ENCODE data around the gene MLKL.

Gene MLKL

DNA sequence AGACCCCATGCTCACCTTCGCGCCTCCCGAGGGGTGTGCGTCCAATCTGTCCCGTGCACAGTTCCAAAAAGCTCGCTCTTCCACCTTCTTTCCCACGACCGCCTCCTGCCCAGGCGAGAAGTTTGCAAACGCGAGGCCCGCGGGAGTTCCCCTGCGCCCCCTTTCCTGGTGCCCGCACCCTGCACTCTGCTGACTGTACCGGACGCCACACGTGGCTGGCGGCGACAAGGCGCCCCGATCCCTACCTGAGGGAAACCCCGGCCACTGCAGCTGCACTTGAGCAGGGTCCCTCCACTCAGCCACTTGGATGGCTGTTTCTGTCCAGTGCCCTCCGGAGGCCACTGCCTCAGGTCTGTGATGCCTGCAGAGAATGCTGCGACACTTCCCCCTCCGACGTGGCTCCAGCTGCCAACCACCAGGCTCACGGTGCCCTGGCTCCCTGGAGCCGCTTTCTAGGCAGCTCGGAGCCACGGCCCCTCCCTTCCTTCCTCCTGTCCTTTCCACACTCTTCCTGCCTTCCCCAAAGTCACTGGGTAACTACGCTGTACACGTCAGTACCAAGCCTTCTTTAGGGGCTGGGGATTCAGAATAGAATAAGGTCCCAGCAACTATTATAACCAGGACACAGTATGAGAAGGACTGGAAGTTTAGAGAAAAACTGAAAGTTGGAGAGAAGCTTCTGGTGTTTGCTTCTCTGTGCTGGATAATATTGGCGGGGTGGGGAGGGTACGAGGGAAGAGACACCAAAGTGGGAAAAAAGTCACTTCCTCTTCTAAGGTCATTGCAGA lies at the start of gene MLKL:
MLKL (minus strand) TSS at position 425 of the 788 bp plus-strand sequence. CDS start 5,105 bp downstream, outside the sequence.
- peak; percentile 73 for DNase-seq (ENCODE audit: low read depth)

DNA sequence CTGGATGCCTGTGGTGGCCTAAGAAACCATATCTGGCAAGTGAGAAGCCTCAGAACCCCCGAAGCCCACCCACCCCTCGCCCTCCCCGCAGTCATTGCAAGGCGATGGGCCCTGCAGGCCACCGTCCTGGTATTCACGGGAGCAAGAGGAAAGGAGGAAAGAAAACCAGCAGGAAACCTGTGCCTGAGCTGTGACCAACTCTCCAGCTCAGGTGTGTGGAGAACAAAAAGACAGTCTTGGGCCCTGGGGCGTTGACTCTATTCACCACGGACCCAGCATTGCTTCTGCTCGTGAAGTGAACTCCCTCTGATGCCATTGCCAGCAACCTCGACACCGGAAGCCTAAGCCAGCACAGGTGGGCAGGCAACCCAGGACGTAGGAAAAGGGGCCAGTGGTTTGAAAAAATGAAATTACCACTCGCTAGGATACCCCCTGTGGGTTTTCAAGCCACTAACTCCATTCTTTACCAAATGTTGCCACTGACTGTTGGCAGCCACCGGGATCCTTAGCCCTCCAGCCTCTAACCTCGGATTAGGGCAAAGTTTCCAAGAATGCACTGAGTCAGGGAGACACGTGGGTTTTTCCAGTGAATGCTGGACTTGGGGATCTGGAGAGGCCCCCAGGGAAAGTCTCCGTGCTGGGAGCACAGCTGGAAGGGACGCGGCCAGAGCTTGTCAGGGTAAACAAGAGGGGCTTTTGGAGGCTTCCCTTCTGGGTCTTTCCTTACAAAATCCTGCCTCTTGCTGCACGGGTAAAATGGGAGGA lies 48.8 kb upstream of the MLKL start:
- DNase-seq (ENCODE audit: low read depth): no peak

DNA sequence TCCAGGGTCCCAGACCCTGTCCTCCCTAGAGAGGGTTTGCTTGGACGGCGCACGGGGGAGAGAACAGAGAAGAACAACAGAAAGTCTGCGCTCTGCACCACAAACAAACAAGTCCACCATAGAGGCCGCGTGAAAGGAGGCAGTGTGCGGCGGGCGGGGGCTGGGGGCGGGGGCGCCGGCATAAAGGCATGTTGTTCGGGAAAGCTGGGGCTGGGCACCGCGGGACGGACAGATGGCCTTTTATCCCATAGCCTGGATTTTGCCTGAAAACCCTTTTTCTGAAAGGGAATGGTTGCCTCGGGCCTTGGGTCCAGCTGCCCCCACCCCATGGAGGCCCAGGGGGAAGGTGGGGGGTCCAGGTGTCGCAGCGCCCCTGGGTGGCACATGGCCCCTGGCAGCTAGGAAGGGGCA lies 48.0 kb upstream of the MLKL start:
- DNase-seq (ENCODE audit: low read depth): no peak

DNA sequence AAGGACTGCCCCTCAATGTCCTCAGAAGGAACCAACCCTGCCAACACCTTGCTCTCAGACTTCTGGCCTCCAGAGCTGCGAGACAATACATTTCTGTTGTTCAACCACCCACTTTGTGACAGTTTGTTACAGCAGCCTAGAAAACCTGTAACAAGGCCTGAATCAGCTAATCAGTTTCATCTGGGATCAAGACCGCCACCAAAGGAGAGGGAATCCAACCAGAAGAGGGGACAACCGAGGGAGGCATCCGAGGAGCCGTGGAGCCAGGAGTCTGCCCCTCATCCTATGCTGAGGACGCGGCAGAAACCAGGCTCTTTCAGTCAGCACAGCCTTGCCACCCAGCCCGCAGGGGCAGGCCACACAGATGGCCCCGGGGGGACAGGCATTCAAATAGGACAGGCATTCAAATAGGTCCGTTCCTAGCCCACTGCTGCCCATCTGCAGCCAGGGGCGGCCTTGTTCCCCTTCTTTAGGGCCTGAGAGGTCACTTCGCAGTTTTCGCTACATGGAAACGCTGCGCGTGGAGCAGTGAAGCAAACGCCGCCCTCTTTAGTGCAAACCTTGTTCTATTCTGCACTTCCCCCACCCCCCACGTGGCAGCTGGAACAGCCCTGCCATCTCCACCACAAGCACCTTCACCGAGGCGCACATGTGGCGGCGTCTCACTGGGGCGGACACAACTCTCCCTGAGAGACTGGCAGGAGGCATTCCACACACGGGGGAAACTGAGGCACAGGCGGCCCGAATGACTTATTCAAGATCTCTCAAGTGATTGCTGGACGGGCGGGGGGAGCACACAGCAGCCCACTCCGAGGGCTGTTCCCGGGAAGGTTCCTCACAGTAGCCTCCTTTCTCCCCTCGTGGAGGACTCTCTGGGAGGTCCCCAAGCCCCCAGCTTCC lies 47.3 kb upstream of the MLKL start:
- no peak for DNase-seq (ENCODE audit: low read depth)

DNA sequence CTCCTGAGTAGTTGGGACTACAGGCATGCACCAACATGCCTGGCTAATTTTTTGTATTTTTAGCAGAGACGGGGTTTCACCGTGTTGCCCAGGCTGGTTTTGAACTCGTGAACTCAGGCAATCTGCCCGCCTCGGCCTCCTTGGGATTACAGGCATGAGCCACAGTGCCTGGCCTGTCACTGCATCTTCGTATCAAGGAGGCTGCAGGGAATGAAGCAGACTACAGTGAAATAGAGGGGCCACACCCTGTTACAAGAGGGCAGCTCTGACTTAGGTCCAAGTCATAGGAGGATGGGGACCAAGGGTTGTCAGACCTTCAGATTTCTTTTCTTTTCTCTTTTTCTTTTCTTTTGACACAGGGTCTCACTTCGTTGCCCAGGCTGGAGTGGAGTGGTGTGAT lies 45.3 kb upstream of the MLKL start:
- no peak for DNase-seq (ENCODE audit: low read depth)

DNA sequence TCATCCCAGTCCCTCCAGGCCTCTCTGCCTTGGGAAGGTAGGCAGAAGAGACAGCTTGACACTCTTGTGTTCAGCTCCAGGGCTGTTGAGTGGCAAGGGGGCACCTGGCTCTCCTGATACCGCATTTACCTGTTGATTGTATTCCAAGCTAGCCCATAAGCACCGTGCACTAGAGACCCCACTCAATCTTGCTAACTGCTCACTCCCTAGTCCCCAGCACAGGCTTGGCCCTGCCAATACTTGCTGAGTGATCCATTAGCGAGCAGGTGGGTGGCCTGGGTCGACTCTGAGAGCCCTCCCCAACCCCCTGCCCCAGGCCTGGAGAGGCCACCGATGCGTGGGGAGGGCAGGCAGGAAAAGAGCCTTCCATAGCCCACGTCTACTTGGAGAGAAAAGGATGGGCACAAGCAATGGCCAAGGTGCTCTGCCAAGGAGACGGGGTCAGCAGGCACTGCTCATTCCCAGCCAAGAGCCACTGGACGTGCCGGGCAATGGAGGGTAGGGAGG lies 44.5 kb upstream of the MLKL start:
- no peak for DNase-seq (ENCODE audit: low read depth)

DNA sequence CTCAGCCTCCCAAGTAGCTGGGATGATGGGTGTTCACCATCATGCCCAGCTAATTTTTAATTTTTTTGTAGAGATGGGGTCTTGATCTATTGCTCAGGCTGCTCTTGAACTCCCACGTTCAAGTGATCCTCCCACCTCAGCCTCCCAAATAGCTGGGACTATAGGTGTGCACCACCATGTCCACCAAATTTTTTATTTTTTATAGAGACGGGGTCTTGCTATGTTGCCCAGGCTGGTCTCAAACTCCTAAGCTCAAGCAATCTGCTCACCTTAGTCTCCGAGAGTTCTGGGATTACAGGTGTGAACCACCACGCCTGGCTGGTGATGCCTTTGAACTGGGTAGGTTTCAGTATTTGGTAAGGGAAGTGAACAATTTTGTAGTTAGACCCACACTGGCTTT lies 43.9 kb upstream of the MLKL start:
- no peak for DNase-seq (ENCODE audit: low read depth)

DNA sequence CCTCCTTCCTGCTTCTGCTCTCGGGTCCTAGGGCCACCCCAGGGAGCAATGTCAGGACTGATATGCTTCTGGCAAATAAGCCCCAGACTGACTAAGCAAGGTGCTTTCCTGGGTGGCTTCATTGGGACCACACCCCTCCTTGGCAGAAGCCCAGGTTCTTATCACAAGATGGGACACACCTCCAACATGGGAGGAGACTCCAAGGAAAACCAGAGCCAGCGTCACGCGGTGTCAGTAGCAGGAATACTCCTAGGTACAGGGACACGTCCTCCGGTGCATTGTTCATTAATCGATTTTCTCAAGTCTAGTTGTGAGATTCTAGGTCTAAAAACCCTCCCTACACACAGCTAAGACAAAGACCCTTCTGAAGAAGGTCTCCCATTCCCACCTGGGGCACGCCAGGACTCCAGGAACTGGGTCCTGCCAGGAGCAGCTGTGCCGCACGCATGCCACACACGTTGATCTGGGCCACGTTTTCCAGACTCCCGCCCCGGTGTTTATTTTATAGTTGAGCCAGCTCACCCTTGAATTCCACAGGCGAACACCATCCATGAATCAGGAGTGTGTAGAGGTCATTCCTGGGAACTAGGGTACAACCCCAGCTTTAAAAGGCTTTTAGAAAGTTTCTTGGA lies 43.1 kb upstream of the MLKL start:
- DNase-seq (ENCODE audit: low read depth): peak; percentile 90

DNA sequence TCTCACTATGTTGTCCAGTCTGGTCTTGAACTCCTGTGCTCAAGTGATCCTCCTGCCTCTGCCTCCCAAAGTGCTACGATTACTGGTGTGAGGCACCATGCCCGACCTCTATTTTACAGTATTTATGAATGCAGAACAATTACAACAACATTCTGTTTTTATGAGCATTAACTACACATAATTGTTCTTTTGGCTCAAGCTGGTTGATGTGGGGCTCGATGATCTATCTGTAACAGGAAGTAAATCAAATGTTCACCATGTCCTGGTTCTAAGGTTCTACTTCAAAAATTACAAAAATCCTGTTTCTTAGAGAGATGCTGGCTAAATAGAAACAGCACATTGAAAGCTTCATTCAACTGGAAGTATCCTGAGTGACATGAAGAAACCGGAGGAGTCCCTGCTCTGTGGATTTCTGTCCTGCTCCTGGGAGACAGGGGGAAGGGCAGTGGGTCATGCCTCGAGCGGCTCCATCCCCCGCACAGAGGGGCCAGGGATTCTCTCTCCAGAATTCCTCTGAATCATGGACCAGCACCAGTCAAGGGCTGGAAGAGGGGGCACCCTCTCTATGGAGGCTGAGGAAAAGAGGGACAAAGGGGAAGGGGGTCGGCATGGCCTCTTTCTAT lies 42.5 kb upstream of the MLKL start:
- no peak for DNase-seq (ENCODE audit: low read depth)

DNA sequence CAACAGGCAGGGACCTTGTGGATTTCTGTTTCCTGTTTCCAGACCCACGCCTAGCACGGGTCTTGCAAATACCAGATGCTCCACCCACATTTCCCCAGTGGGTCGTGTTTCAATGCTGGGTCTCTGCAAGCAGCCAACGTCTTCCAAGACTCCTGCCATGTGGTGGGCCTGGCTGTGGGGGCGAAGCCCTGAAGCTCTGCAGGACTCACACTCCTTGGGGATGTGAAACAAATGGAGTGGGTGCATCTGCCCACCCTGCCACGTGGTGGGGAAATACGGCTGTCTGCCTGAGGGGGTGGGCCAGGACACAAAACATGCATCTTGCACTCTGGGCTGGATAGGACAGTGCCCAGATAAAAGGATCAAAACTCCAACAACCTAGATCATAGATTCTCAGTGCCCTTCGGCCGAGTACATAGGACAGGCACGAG lies 41.4 kb upstream of the MLKL start:
- no peak for DNase-seq (ENCODE audit: low read depth)

DNA sequence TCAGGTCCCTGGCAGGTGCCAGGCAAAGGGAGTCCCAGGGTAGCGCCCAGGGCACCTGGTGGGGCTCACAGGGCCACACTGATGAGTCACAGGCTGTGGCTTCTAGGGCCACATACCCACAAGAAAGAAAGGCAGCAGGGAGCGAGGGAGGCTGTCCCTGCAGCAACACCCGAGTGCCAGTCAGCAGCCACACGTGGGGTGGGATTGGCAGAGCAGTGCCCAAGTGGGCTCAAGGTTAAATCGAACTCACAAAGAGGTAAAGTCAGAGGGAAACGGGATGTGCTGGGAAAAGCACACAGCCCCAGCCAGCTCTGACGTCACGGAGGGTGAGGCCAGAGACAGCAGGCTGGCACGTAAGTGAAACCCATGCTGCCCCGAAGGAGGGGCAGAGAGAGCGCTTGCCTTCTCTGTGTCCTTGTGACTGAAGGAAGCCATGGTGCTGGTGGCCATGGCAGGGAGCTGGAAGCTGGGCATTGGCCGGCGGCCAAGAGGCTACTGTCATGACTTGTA lies 40.2 kb upstream of the MLKL start:
- no peak for DNase-seq (ENCODE audit: low read depth)

DNA sequence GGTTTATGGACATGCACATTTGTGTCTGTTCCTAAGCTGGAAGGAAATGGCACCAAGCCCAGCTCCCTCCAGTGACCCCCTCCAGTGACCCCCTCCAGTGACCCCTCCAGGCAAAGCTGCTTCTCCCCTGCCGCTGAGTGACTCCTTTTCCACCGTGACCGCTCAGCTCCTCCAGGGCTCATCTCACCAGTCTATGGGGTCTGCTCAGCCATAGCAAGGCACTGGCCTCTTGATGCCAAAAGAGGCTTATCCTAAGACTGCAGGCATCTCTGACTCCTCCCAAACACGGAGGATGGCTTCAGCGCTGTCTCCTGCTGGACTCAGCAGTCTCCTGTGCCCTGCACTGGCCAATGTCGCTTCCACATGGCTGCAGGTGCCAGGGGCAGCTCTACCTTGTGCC lies 38.6 kb upstream of the MLKL start:
- no peak for DNase-seq (ENCODE audit: low read depth)

DNA sequence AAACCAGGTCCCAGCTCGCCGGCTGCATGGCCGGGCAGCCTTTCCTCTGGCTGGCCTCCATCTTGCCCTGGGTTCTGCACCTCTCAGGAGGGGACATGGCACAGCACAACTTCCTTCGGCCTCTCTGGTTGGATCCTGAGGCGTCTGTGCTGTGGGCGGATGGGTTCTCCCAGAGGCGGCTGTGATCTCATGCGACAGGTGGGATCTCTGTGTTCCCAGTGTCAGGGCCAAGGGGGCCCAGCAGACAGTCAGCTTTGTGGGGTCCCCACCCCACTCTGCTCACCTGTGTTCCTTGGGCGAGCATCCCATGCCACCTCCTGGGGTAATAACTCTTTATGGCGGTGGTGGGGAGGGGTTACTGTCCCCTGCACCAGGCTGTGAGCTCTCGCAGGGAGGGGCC lies 38.2 kb upstream of the MLKL start:
- no peak for DNase-seq (ENCODE audit: low read depth)

DNA sequence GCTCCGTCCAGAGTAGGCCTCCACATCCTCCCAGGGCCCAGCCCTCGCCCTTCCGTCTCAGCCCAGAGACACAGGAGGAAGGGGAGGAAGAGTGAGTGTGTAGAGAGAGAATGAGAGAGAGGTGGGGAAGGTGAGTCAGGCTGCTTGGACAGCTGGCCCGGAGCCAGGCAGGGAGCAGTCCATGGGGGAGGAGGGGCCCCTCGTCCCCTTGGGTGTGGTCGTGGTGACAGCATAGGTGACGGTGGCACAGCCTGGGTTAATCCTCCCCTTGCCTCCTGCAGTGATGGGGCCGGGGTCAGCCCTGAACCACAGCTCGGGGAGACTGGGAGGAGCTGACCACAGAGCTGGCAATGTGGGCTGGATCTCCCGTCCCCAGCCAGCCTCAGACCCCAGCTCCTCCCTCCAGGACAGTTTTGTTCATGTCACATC lies 37.5 kb upstream of the MLKL start:
- peak; percentile 76 for DNase-seq (ENCODE audit: low read depth)

DNA sequence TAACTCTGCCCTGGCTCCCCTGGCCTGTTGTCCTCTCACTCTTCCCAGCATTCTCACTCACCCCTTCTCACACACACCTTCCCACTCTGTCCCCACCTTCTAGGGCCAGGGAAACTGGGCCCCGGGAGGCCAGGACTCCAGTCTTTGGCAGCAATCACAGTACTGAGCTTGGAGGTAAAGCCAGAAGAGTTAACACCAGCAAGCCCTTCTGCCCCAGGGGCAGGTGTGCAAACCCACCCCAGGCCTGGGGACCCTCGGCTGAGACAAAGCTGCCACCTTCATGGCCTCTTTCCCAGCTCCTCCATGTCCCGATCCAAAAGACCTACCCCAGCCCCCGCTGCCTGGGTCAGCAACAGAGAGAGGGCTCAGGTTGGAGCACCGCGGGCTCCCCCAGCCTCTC lies 36.9 kb upstream of the MLKL start:
- no peak for DNase-seq (ENCODE audit: low read depth)

DNA sequence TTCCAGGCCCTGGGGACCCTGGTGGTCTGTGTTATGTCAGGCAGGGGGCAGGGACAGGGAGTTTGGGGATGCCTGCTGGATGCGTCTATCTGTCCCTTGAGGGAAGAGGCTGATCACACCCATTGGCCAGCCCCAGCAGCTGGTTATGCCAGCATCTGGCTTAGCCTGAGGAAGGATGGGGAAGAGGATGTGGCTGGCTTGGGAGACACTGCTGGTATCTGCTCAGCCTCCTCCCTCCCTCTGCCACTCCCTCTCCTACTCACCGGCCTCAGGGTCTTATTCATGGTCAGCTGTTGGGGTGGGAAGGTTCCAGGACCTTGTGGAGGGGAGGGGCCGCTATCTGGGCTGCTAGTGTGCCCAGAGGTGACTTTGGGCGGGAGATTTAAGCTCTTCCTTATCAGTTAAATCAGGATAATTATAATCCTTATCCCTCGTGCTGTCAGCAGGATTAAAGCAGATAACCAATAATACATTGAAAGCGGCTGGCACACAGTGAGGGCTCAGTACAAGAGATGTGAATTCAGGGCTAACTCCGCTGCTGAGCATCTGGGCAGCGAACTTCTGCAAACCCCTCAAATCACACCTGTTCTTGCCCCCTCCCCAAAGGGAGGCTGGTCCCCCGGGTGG lies 36.0 kb upstream of the MLKL start:
- DNase-seq (ENCODE audit: low read depth): peak; percentile 43

DNA sequence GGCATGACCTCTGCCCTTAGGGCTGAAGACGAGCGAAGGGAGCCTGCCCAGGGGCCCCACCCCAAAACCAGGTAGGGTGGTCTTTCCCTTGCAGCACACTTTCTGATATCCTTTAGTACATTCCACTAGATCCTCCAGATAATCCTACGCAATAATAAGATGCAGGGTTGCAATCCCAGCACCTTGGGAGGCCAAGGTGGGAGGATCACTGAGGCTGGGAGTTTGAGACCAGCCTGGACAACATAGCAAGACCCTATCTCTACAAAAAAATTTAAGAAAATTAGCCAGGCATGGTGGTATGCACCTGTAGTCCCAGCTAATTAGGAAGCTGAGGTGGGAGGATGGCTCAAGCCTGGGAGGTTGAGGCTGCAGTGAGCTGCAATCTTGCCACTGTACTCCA lies 34.9 kb upstream of the MLKL start:
- DNase-seq (ENCODE audit: low read depth): no peak

DNA sequence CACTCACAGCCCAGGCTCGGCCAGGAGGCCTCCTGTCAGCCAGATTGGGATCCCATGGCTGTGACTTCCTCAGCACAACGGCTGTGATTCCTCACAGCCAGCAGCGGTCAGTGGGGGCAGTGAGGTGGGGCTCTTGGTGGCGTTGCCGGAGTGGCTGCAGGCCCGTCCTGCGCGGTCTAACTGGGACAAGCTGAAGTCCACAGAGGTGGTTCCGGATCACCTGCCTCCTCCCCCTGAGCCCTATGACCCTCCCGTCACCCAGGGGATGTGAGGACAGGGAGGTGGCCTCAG lies 34.4 kb upstream of the MLKL start:
- DNase-seq (ENCODE audit: low read depth): no peak

DNA sequence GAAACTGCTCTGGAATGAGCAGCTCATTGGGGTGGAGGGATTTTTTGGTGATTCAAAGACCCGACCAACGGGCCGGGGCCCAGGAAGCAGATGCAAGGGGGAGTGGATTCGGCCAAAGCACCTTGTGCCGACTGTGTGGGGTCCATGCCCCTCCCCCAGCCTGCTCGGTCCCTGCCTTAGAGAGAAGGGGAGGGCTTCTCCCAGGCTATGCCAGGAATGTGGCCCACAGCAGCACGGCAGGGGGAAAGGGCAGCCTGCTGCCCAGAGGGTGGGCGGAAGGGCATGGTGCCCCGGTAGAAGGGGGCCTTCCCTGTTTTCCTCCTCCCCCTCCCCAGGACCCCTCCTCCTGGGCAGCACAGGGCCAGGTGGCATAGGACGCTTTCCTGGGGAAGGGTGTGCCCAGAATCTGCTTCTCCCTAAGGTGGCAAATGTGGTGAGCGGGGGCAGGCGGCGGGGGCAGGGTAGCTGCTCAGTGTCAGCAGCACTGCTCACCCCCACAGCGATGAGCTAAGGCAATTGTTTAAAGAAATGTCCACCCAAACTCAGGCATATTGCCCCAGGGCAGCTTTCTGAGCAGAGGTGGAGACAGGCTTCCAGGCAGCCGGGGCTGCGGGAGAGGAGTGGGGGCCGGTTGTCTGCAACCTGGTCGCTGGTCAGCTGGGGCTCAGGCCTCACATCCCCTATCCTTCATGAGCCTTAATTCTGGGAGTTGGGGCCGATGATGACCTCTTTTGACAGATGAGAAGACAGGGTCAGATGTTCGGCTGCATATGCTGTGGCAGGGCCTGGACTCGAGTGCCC lies 33.9 kb upstream of the MLKL start:
- DNase-seq (ENCODE audit: low read depth): peak; percentile 42
